ENCODE data around the gene BEGAIN. TPM values are rescaled to one million over a fixed set of nuclear protein-coding genes. Genes with fewer than 3 reads are reported as not detected.

Gene BEGAIN
- total and polyA plus RNA-seq, 2 of the 8 experiments (the other 6 are each of a cell fraction or from before 2014, with no cell fraction given), result 2.9 to 3.0 TPM

DNA sequence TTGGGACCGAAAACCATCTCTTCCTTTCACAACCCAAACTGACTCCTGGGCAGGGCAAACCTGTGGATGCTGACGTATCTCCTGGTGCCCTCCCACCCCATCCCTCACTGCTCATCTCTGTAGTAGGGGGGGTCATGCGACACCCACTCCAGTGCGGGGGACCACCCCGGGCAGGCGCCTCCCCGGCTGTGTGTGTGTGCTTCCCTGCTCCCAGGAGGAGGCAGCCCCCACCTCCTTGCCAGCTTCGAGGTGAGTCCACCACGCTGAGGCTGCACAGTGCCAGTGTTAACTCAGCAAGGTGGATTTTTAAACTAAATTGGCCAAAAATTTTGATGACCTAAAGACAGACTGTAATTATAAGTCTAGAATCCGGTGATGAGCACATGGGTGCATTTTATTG, 46.2 kb upstream of the BEGAIN start (continued):
- TF ChIP-seq EP300 (IDR thresholded peaks at IDR 0.05; ENCODE audit: borderline replicate concordance in 1 of 2, low read depth in 2 of 2, low read length in 2 of 2) (no peak), CEBPB (IDR thresholded peaks at IDR 0.05; ENCODE audit: low read depth, low read length) (no peak), SIRT6 (IDR thresholded peaks at IDR 0.05; ENCODE audit: low read length) (no peak), GTF2F1 (IDR thresholded peaks at IDR 0.05; ENCODE audit: borderline replicate concordance, low read depth, low read length) (no peak), RFX5 (IDR thresholded peaks at IDR 0.05; ENCODE audit: borderline replicate concordance, low read depth, low read length) (no peak), SUZ12 (IDR thresholded peaks at IDR 0.05; ENCODE audit: low read length) (no peak), TCF12 (IDR thresholded peaks at IDR 0.05; ENCODE audit: low read depth, low read length) (no peak), HDAC2 (IDR thresholded peaks at IDR 0.05; ENCODE audit: borderline replicate concordance in 1 of 2, low read depth in 2 of 2, low read length in 2 of 2) (no peak)
- TF ChIP-seq, protein P1, sequence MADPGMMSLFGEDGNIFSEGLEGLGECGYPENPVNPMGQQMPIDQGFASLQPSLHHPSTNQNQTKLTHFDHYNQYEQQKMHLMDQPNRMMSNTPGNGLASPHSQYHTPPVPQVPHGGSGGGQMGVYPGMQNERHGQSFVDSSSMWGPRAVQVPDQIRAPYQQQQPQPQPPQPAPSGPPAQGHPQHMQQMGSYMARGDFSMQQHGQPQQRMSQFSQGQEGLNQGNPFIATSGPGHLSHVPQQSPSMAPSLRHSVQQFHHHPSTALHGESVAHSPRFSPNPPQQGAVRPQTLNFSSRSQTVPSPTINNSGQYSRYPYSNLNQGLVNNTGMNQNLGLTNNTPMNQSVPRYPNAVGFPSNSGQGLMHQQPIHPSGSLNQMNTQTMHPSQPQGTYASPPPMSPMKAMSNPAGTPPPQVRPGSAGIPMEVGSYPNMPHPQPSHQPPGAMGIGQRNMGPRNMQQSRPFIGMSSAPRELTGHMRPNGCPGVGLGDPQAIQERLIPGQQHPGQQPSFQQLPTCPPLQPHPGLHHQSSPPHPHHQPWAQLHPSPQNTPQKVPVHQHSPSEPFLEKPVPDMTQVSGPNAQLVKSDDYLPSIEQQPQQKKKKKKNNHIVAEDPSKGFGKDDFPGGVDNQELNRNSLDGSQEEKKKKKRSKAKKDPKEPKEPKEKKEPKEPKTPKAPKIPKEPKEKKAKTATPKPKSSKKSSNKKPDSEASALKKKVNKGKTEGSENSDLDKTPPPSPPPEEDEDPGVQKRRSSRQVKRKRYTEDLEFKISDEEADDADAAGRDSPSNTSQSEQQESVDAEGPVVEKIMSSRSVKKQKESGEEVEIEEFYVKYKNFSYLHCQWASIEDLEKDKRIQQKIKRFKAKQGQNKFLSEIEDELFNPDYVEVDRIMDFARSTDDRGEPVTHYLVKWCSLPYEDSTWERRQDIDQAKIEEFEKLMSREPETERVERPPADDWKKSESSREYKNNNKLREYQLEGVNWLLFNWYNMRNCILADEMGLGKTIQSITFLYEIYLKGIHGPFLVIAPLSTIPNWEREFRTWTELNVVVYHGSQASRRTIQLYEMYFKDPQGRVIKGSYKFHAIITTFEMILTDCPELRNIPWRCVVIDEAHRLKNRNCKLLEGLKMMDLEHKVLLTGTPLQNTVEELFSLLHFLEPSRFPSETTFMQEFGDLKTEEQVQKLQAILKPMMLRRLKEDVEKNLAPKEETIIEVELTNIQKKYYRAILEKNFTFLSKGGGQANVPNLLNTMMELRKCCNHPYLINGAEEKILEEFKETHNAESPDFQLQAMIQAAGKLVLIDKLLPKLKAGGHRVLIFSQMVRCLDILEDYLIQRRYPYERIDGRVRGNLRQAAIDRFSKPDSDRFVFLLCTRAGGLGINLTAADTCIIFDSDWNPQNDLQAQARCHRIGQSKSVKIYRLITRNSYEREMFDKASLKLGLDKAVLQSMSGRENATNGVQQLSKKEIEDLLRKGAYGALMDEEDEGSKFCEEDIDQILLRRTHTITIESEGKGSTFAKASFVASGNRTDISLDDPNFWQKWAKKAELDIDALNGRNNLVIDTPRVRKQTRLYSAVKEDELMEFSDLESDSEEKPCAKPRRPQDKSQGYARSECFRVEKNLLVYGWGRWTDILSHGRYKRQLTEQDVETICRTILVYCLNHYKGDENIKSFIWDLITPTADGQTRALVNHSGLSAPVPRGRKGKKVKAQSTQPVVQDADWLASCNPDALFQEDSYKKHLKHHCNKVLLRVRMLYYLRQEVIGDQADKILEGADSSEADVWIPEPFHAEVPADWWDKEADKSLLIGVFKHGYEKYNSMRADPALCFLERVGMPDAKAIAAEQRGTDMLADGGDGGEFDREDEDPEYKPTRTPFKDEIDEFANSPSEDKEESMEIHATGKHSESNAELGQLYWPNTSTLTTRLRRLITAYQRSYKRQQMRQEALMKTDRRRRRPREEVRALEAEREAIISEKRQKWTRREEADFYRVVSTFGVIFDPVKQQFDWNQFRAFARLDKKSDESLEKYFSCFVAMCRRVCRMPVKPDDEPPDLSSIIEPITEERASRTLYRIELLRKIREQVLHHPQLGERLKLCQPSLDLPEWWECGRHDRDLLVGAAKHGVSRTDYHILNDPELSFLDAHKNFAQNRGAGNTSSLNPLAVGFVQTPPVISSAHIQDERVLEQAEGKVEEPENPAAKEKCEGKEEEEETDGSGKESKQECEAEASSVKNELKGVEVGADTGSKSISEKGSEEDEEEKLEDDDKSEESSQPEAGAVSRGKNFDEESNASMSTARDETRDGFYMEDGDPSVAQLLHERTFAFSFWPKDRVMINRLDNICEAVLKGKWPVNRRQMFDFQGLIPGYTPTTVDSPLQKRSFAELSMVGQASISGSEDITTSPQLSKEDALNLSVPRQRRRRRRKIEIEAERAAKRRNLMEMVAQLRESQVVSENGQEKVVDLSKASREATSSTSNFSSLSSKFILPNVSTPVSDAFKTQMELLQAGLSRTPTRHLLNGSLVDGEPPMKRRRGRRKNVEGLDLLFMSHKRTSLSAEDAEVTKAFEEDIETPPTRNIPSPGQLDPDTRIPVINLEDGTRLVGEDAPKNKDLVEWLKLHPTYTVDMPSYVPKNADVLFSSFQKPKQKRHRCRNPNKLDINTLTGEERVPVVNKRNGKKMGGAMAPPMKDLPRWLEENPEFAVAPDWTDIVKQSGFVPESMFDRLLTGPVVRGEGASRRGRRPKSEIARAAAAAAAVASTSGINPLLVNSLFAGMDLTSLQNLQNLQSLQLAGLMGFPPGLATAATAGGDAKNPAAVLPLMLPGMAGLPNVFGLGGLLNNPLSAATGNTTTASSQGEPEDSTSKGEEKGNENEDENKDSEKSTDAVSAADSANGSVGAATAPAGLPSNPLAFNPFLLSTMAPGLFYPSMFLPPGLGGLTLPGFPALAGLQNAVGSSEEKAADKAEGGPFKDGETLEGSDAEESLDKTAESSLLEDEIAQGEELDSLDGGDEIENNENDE (IDR thresholded peaks at IDR 0.05; ENCODE audit: insufficient replicate concordance, low read length), result no peak

Data from H1 (cell line).